Right renal pelvis (tissue), 4 donors: ENCODE results near the gene UBL7. TPM values are rescaled to one million over a fixed set of nuclear protein-coding genes. Genes with fewer than 3 reads are reported as not detected.
A peak's percentile ranks its signal among the peaks of the same experiment; 100 is the strongest.

Experiments
- DNase-seq, 4 donors: peaks; one replicate each; pipeline ENCODE4 v3.0.0-alpha.2; 2013; ENCODE audit warnings: low read depth in 4 of 4, low spot score in 3 of 4, missing footprints in 1 of 4
- polyA plus RNA-seq, 4 donors: library from polyadenylated mRNA; unstranded; fragments of 120-200 nt; gene quantifications; one replicate each; pipeline ENCODE4 v1.2.1, GENCODE V29; 2013; ENCODE audit not compliant: insufficient read length in 4 of 4

UBL7 gene
- polyA plus RNA-seq, 4 donors, result 60.4 to 73.9 (median 65.5) TPM

- no peak for DNase-seq
These were observed 50.5 kb downstream of the UBL7 start for GRCh38 chr15:74410502-74410901.

- DNase-seq, result no peak
These were observed 51.7 kb downstream of the UBL7 start for GRCh38 chr15:74409225-74409624.

GRCh38 chr15:74408815-74409214 is 52.1 kb downstream of the UBL7 start:
- no peak for DNase-seq

GRCh38 chr15:74408385-74408784 is 52.6 kb downstream of the UBL7 start:
- DNase-seq, result no peak

- peak in 2 of 4 donors; percentile 44 to 53 for DNase-seq
These were observed 53.8 kb downstream of the UBL7 start for GRCh38 chr15:74406992-74407705.

GRCh38 chr15:74406517-74406916 is 54.4 kb downstream of the UBL7 start:
- DNase-seq, result no peak

GRCh38 chr15:74405823-74406222 is 55.1 kb downstream of the UBL7 start:
- no peak for DNase-seq

- no peak for DNase-seq
These were observed 56.9 kb downstream of the UBL7 start for GRCh38 chr15:74403991-74404563.

GRCh38 chr15:74403588-74403919 is 57.4 kb downstream of the UBL7 start:
- no peak for DNase-seq

- DNase-seq, result no peak
These were observed 57.9 kb downstream of the UBL7 start for GRCh38 chr15:74402873-74403587.

- DNase-seq, result no peak
These were observed 58.6 kb downstream of the UBL7 start for GRCh38 chr15:74402337-74402841.

GRCh38 chr15:74400915-74401757 is 59.8 kb downstream of the UBL7 start:
- no peak for DNase-seq

GRCh38 chr15:74400313-74400860 is 60.6 kb downstream of the UBL7 start:
- DNase-seq, result no peak

GRCh38 chr15:74399511-74400312 is 61.2 kb downstream of the UBL7 start:
- no peak for DNase-seq

GRCh38 chr15:74399100-74399499 is 61.9 kb downstream of the UBL7 start:
- no peak for DNase-seq

GRCh38 chr15:74398183-74398582 is 62.8 kb downstream of the UBL7 start:
- DNase-seq, result no peak

- DNase-seq, result no peak
These were observed 63.5 kb downstream of the UBL7 start for GRCh38 chr15:74397239-74398068.

GRCh38 chr15:74396445-74397238 is 64.3 kb downstream of the UBL7 start:
- no peak for DNase-seq
